NCI-H460 (cell line): ENCODE data around the gene KCNJ9. TPM values are rescaled to one million over a fixed set of nuclear protein-coding genes. Genes with fewer than 3 reads are reported as not detected.

ENCODE experiments used
- DNase-seq: peaks from one replicate; pipeline ENCODE4 v3.0.0-alpha.2; 2016; ENCODE audit warnings: low read depth; ENCODE audit errors: extremely low read depth
- total RNA-seq: library from RNA; depleted of rRNA; stranded (reverse); fragments of >200 nt; shearing (Covaris generic); gene quantifications from 2 replicates; pipeline ENCODE4 v1.2.3, GENCODE V29; 2014

The KCNJ9 gene
- total RNA-seq, 1 experiment from 2014 or later: not detected

- DNase-seq: no peak
Observed at GRCh38 chr1:160086456-160086892, 5.1 kb downstream of the KCNJ9 start.

GRCh38 chr1:160087118-160087662 lies 5.9 kb downstream of the KCNJ9 start:
- DNase-seq: no peak

- DNase-seq: no peak
Observed at GRCh38 chr1:160089883-160090282, 8.5 kb downstream of the KCNJ9 start.

GRCh38 chr1:160090760-160091159 lies 9.4 kb downstream of the KCNJ9 start:
- no peak for DNase-seq

- no peak for DNase-seq
Observed at GRCh38 chr1:160091666-160092223, 10.4 kb downstream of the KCNJ9 start.

- DNase-seq: no peak
Observed at GRCh38 chr1:160092366-160093068, 11.2 kb downstream of the KCNJ9 start.

- no peak for DNase-seq
Observed at GRCh38 chr1:160093069-160093395, 11.7 kb downstream of the KCNJ9 start.

- no peak for DNase-seq
Observed at GRCh38 chr1:160093624-160094290, 12.4 kb downstream of the KCNJ9 start.

GRCh38 chr1:160094291-160094625 lies 12.9 kb downstream of the KCNJ9 start:
- no peak for DNase-seq

- DNase-seq: no peak
Observed at GRCh38 chr1:160094806-160095205, 13.5 kb downstream of the KCNJ9 start.

- no peak for DNase-seq
Observed at GRCh38 chr1:160095382-160096105, 14.2 kb downstream of the KCNJ9 start.

- DNase-seq: peak; percentile 53
Observed at GRCh38 chr1:160096274-160097116, 15.2 kb downstream of the KCNJ9 start.

GRCh38 chr1:160097151-160097910 lies 16.0 kb downstream of the KCNJ9 start:
- no peak for DNase-seq

GRCh38 chr1:160097911-160098851 lies 16.8 kb downstream of the KCNJ9 start, which contains the start of gene IGSF8:
Gene IGSF8 (minus strand): TSS chr1:160098619. CDS start chr1:160098472, 147 bp downstream.
- peak; percentile 75 for DNase-seq

- peak; percentile 96 for DNase-seq
Observed at GRCh38 chr1:160098852-160099561, 17.7 kb downstream of the KCNJ9 start.

- no peak for DNase-seq
Observed at GRCh38 chr1:160099716-160100375, 18.5 kb downstream of the KCNJ9 start.

- peak; percentile 75 for DNase-seq
Observed at GRCh38 chr1:160101037-160101716, 19.8 kb downstream of the KCNJ9 start.
